ENCODE data around the gene ARHGEF28.
A peak's percentile ranks its signal among the peaks of the same experiment; 100 is the strongest.

ARHGEF28 gene

GRCh38 chr5:73766902-73767301 is 140.9 kb downstream of the ARHGEF28 start:
- no peak overlapping the region for H2AFZ ChIP-seq (ENCODE audit: low read depth, low read length)
- H2BK15ac ChIP-seq (ENCODE audit: low read depth, poor library complexity, severe bottlenecking) = no peak overlapping the region
- WGBS = 95% methylated on average over 2 of the region's 2 CpGs
- no peak overlapping the region for H3K4ac ChIP-seq (ENCODE audit: low read depth in 1 of 2, low read length in 2 of 2)
- H2BK120ac ChIP-seq (ENCODE audit: low read depth, low read length) = no peak overlapping the region
- no peak overlapping the region for H3K27ac ChIP-seq (ENCODE audit: low read length, poor library complexity, severe bottlenecking)
- no peak overlapping the region for H2BK5ac ChIP-seq (ENCODE audit: low read depth, low read length, poor library complexity, severe bottlenecking)
- no peak for DNase-seq
- no peak overlapping the region for H2AK5ac ChIP-seq (ENCODE audit: low read length, severe bottlenecking)
- no peak overlapping the region for H2BK12ac ChIP-seq (ENCODE audit: low read length in 2 of 2)
- no peak overlapping the region for H3K14ac ChIP-seq (ENCODE audit: low read length in 2 of 2)
- H3K9me3 ChIP-seq (ENCODE audit: control insufficient read depth, low read length) = peaks cover 2% of the 10 kb centered on the region
- H4K8ac ChIP-seq (ENCODE audit: low read length) = no peak overlapping the region
- no peak overlapping the region for H3K18ac ChIP-seq (ENCODE audit: low read depth in 1 of 2, low read length in 2 of 2)
- H3K27me3 ChIP-seq (ENCODE audit: control insufficient read depth in 1 of 2, insufficient read depth in 1 of 2, low read length in 2 of 2) = no peaks in the 10 kb centered on the region
- no peak overlapping the region for H3K4me3 ChIP-seq (ENCODE audit: insufficient read depth in 1 of 2, low read depth in 1 of 2, low read length in 2 of 2)
- H4K91ac ChIP-seq (ENCODE audit: low read length) = no peak overlapping the region
- no peak overlapping the region for H3K23ac ChIP-seq (ENCODE audit: low read length in 2 of 2)
- H3K79me1 ChIP-seq (replicated peaks; ENCODE audit: low read length, poor library complexity, severe bottlenecking) = peaks cover 10% of the 10 kb centered on the region
- H3K36me3 ChIP-seq (ENCODE audit: control insufficient read depth in 1 of 2, insufficient read depth in 2 of 2, low read depth in 1 of 2, low read length in 2 of 2) = peaks cover 0 to 9% of the 10 kb centered on the region in 2 experiments
- no peak overlapping the region for H3K4me2 ChIP-seq (ENCODE audit: low read length, poor library complexity, severe bottlenecking)
- peaks cover 3% of the 10 kb centered on the region for H3K4me1 ChIP-seq (ENCODE audit: control insufficient read depth, insufficient read depth, low read depth, low read length)
- H3K9ac ChIP-seq (ENCODE audit: low read length) = no peak overlapping the region

DNA sequence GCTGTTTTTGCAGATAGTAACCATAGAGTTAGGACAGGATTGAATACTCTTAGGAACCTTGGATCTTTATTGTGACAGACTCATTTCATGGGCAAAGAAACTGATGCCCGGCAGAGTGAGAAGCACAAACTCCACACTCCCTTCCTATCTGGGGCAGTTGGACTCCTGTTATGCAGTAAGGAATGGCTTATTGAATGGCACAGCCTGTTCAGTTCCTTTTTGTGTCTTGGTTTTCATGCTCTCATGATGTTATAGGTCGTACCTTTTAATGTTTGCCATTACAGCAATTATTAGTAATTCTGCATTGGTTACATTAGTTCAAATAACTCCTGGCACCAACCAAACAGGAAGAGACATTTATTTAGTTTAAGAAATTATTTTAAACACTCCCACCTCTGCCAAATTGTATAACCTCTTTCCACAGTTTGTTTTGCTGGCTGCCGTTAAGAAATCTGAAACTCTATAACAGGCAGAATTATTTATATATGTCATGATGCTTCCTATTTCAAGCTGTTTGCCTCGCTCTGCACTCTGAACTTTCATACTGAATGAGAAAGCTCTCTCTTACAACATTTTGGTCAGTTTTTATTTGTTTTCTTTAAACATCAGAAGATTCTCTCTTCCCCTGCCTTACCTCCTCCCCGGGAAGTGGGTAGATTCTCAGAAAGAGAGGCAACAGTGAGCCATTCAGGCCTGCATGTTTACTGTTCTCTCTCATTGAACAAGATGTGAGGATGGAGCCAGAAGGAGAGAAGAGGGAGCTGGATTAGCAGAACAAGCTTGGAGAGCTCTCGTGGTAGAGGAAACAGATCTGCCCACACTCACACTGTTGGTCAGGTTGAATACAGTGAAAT is 144.4 kb downstream of the ARHGEF28 start:
- Histone ChIP-seq H2BK5ac (ENCODE audit: low read depth, low read length, poor library complexity, severe bottlenecking) (no peak overlapping the region), H3K27ac (ENCODE audit: low read length, poor library complexity, severe bottlenecking) (peak overlapping the region; percentile 30), H3K18ac (ENCODE audit: low read depth in 1 of 2, low read length in 2 of 2) (no peak overlapping the region)

DNA sequence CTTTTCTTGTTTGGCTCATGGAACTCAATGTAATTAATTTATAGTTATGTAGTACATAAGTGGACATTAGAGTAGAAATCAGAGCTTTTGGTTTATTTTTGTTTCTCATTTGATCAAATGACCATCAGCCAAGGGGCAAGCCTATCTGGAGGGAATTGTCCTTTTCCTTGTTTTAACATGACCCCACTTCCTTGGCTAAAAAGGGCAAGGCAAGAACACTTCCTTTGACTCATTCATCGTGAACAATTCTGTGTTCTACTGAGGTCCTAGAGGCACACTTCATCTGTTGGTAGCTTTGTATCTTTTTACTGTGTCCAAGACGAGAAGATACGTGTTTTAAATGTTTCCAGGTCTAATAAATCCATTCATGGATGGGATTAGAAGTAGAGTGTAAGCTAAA is 148.9 kb downstream of the ARHGEF28 start:
- no peak overlapping the region for H3K14ac ChIP-seq (ENCODE audit: low read length in 2 of 2)
- no peak overlapping the region for H3K4ac ChIP-seq (ENCODE audit: low read depth in 1 of 2, low read length in 2 of 2)
- 98% methylated on average over 3 of the region's 3 CpGs for WGBS
- H2BK12ac ChIP-seq (ENCODE audit: low read length in 2 of 2) = no peak overlapping the region
- no peak overlapping the region for H2AFZ ChIP-seq (ENCODE audit: low read depth, low read length)
- no peaks in the 10 kb centered on the region for H3K27me3 ChIP-seq (ENCODE audit: control insufficient read depth in 1 of 2, insufficient read depth in 1 of 2, low read length in 2 of 2)
- no peak overlapping the region for H3K23ac ChIP-seq (ENCODE audit: low read length in 2 of 2)
- H3K9me3 ChIP-seq (ENCODE audit: control insufficient read depth, low read length) = no peaks in the 10 kb centered on the region
- no peak overlapping the region for H3K18ac ChIP-seq (ENCODE audit: low read depth in 1 of 2, low read length in 2 of 2)
- no peak overlapping the region for H2BK120ac ChIP-seq (ENCODE audit: low read depth, low read length)
- H4K8ac ChIP-seq (ENCODE audit: low read length) = no peak overlapping the region
- peaks cover 2% of the 10 kb centered on the region for H3K4me1 ChIP-seq (ENCODE audit: control insufficient read depth, insufficient read depth, low read depth, low read length)
- no peak for DNase-seq
- H3K79me1 ChIP-seq (replicated peaks; ENCODE audit: low read length, poor library complexity, severe bottlenecking) = peaks cover 23% of the 10 kb centered on the region
- no peak overlapping the region for H2BK15ac ChIP-seq (ENCODE audit: low read depth, poor library complexity, severe bottlenecking)
- no peak overlapping the region for H2AK5ac ChIP-seq (ENCODE audit: low read length, severe bottlenecking)
- no peak overlapping the region for H3K4me2 ChIP-seq (ENCODE audit: low read length, poor library complexity, severe bottlenecking)
- no peak overlapping the region for H3K9ac ChIP-seq (ENCODE audit: low read length)
- H3K36me3 ChIP-seq (ENCODE audit: control insufficient read depth in 1 of 2, insufficient read depth in 2 of 2, low read depth in 1 of 2, low read length in 2 of 2) = peaks cover 0 to 20% of the 10 kb centered on the region in 2 experiments
- no peak overlapping the region for H3K27ac ChIP-seq (ENCODE audit: low read length, poor library complexity, severe bottlenecking)
- H4K91ac ChIP-seq (ENCODE audit: low read length) = no peak overlapping the region
- H2BK5ac ChIP-seq (ENCODE audit: low read depth, low read length, poor library complexity, severe bottlenecking) = no peak overlapping the region
- no peak overlapping the region for H3K4me3 ChIP-seq (ENCODE audit: insufficient read depth in 1 of 2, low read depth in 1 of 2, low read length in 2 of 2)

More for the DNA sequence above, 144.4 kb downstream of the ARHGEF28 start:
- Histone ChIP-seq H3K27me3 (ENCODE audit: control insufficient read depth in 1 of 2, insufficient read depth in 1 of 2, low read length in 2 of 2) (no peaks in the 10 kb centered on the region), H3K4me2 (ENCODE audit: low read length, poor library complexity, severe bottlenecking) (no peak overlapping the region), H2AFZ (ENCODE audit: low read depth, low read length) (no peak overlapping the region), H3K14ac (ENCODE audit: low read length in 2 of 2) (no peak overlapping the region), H3K4ac (ENCODE audit: low read depth in 1 of 2, low read length in 2 of 2) (no peak overlapping the region), H3K9me3 (ENCODE audit: control insufficient read depth, low read length) (peaks cover 2% of the 10 kb centered on the region), H3K4me1 (ENCODE audit: control insufficient read depth, insufficient read depth, low read depth, low read length) (peaks cover 2% of the 10 kb centered on the region), H2BK12ac (ENCODE audit: low read length in 2 of 2) (peak overlapping the region; percentile 20 to 59), H4K91ac (ENCODE audit: low read length) (no peak overlapping the region), H2BK120ac (ENCODE audit: low read depth, low read length) (no peak overlapping the region), H3K9ac (ENCODE audit: low read length) (no peak overlapping the region), H3K23ac (ENCODE audit: low read length in 2 of 2) (no peak overlapping the region), H3K79me1 (replicated peaks; ENCODE audit: low read length, poor library complexity, severe bottlenecking) (peaks cover 22% of the 10 kb centered on the region), H2BK15ac (ENCODE audit: low read depth, poor library complexity, severe bottlenecking) (no peak overlapping the region), H3K4me3 (ENCODE audit: insufficient read depth in 1 of 2, low read depth in 1 of 2, low read length in 2 of 2) (no peak overlapping the region), H4K8ac (ENCODE audit: low read length) (no peak overlapping the region), H2AK5ac (ENCODE audit: low read length, severe bottlenecking) (no peak overlapping the region), H3K36me3 (ENCODE audit: control insufficient read depth in 1 of 2, insufficient read depth in 2 of 2, low read depth in 1 of 2, low read length in 2 of 2) (peaks cover 0 to 15% of the 10 kb centered on the region in 2 experiments)
- WGBS = 80% methylated on average over 1 of the region's 6 CpGs
- peak; percentile 40 for DNase-seq

DNA sequence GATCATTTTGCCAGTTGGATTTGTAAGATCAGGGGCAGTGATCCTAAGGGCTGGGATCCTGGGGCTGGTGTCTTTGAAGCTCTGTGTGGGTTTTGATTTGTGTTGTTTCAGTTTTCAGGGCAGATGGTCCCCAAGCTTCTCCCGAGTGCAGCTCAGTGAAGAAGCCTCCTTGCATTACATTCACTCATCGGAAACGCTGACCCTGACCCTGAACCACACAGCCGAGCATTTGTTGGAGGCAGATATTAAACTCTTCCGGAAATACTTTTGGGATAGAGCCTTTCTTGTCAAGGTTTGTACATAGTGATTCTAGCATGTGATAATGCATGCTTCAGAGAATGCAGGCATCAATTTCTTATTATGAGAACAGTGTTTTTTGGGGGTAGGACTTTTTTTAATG is 150.4 kb downstream of the ARHGEF28 start:
- Histone ChIP-seq H3K9me3 (ENCODE audit: control insufficient read depth, low read length) (no peaks in the 10 kb centered on the region), H2BK5ac (ENCODE audit: low read depth, low read length, poor library complexity, severe bottlenecking) (no peak overlapping the region), H3K4ac (ENCODE audit: low read depth in 1 of 2, low read length in 2 of 2) (no peak overlapping the region), H3K4me2 (ENCODE audit: low read length, poor library complexity, severe bottlenecking) (no peak overlapping the region), H3K4me3 (ENCODE audit: insufficient read depth in 1 of 2, low read depth in 1 of 2, low read length in 2 of 2) (no peak overlapping the region), H3K27me3 (ENCODE audit: control insufficient read depth in 1 of 2, insufficient read depth in 1 of 2, low read length in 2 of 2) (no peaks in the 10 kb centered on the region), H3K14ac (ENCODE audit: low read length in 2 of 2) (no peak overlapping the region), H3K23ac (ENCODE audit: low read length in 2 of 2) (no peak overlapping the region), H2AFZ (ENCODE audit: low read depth, low read length) (no peak overlapping the region), H2BK15ac (ENCODE audit: low read depth, poor library complexity, severe bottlenecking) (no peak overlapping the region), H2BK12ac (ENCODE audit: low read length in 2 of 2) (no peak overlapping the region), H3K36me3 (ENCODE audit: control insufficient read depth in 1 of 2, insufficient read depth in 2 of 2, low read depth in 1 of 2, low read length in 2 of 2) (peaks cover 0 to 30% of the 10 kb centered on the region in 2 experiments), H3K9ac (ENCODE audit: low read length) (no peak overlapping the region), H4K8ac (ENCODE audit: low read length) (no peak overlapping the region), H3K18ac (ENCODE audit: low read depth in 1 of 2, low read length in 2 of 2) (no peak overlapping the region), H4K91ac (ENCODE audit: low read length) (no peak overlapping the region), H2BK120ac (ENCODE audit: low read depth, low read length) (no peak overlapping the region), H3K4me1 (ENCODE audit: control insufficient read depth, insufficient read depth, low read depth, low read length) (no peaks in the 10 kb centered on the region), H3K27ac (ENCODE audit: low read length, poor library complexity, severe bottlenecking) (no peak overlapping the region), H2AK5ac (ENCODE audit: low read length, severe bottlenecking) (no peak overlapping the region), H3K79me1 (replicated peaks; ENCODE audit: low read length, poor library complexity, severe bottlenecking) (peaks cover 29% of the 10 kb centered on the region)
- DNase-seq = no peak
- 91% methylated on average over 5 of the region's 5 CpGs for WGBS

Measured in mesenchymal stem cell (in vitro differentiated cells and primary cell).